HG03103 (cell line): ENCODE results near the gene ABCC8.

Experiments
- ATAC-seq: cut with Tn5 transposase; IDR thresholded peaks from one replicate; pipeline ENCODE4 v1.9.1; 2021; ENCODE audit warnings: low read depth; ENCODE audit not compliant: unreplicated experiment

ABCC8 gene

DNA sequence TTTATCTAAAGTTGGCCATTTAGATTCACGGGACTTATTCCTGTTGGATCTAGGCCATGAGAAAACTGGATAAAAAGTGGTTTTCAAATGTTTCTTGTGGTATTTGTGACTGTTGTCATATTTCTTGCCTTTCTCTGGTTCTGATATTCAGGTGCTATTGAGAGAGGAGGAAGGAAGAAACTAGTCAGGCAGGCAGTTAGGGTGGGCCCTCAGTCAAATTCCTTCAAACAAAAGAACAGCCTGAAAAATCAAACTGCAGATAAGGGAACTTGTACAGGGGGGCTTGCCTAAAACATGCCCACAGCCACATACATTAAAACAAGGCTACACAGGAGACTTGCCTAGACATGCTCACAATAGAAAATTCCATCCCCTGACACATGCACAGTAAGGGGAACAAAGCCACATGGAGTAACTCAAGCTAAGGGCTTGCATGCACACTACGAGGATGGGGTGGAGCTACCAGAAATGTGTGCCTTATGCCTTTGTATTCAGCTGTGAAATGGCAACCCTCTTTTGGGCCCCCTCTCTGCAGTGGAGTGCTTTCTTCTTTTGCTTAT, 106.9 kb downstream of the ABCC8 start:
- no peak for ATAC-seq

DNA sequence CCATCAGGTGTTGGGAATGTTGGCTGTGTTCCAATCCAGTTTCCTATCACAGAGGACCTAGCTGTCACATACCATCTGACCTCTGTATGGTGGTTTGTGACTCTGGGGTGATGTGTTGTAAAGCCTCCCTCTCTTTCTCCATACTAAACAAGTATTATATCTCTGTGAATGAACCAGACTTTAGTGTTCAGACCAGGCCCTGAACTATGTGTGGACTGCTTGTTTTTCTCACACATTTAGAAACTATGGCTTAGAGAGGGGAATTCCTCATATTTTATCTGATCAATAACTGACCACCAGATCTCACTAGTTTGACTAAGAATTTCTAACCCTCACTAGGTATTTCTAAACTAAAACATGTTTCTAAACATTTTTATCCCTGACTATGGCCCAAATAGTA, 107.6 kb downstream of the ABCC8 start:
- no peak for ATAC-seq

DNA sequence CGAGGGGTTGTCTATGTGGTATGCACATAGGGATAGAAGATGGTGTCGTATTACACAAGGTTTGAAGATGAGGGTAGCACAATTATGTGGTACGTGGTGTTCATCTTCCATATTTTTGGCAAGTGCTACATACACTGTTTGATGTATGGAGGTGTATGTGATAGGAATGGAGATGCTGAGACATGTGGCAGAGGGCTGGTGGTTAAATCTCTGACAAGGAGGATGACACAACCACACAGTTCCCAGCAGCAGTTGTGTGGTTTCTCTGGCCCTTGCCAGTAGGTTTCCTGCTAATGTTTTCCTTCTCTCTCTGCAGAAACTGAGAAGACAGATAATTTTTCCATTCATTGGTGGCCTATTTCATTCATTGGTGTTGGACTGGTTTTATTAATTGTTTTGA, 108.1 kb downstream of the ABCC8 start:
- no peak for ATAC-seq

DNA sequence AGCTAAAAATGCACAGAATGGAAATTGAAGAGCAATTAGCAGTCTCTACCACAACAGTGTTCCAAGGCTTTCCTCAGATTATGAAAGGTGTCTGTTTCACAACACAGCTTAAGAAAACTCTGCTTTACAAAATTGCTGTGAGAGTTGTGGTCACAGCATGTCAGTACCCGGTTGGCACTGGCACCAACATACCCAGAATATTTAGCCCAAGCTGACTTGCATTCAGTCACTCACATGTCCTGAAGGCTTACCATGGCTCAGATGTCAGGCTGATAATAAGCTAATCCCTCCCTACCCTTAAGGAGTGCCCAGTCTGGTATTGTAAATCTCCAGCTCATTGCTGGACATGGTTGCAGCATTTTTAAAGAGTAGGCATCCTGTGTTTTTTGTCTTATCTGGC, 110.2 kb downstream of the ABCC8 start:
- ATAC-seq = no peak

DNA sequence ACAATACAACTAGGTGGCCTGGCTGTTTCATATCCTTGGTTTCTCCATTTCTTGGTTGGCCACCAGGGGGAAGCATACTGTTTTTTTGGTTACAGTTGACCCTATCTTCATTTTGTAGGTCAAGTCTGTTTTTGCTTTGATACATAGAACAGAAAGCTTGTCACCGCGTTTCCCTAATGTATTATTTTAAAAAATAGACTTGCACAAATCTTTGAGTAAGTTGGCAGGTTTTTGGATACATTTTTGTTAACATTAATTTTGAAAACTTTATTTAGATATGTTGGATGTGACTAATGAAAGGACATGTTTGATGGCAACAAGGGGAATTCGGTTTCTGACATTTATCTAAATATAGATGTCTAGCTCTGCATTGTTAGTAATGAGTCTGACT, 122.0 kb downstream of the ABCC8 start:
- ATAC-seq = no peak

DNA sequence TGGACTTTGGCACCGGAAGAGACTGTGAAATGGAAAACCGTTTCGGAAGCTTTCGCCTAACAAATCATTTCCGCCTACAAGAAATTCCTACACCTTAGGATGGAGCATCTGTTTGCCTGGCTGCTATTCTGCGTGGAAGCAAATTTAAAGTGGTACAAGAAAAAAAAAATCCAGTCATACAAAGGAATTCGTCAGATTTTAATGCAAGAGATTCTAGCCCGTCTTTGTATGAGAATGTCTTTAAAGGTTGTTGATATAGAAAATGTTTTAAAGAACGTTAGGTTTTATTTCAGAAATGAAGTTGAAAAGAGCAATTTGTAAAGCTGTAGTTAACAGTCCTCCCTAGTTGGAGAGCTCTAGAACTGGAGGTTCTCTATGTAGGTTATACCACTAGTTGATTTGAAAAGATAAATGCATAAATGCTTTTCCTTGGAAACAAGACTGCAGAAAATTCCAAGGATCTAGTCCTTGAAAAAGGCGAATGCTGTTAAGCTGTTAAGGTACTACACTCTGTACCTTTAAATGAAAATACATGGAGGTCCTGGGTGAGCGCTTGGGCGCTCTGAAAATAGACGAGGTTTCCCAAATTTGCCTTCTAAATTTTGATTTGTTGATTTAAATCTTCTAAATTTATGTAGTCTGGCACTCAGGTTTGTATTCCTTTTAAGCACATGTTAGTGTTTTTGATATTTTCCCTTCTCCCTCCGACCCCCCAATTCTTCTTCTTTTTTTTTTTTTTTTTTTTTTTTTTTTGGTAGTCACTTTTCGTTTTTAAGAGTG, 122.6 kb downstream of the ABCC8 start:
- ATAC-seq = no peak

DNA sequence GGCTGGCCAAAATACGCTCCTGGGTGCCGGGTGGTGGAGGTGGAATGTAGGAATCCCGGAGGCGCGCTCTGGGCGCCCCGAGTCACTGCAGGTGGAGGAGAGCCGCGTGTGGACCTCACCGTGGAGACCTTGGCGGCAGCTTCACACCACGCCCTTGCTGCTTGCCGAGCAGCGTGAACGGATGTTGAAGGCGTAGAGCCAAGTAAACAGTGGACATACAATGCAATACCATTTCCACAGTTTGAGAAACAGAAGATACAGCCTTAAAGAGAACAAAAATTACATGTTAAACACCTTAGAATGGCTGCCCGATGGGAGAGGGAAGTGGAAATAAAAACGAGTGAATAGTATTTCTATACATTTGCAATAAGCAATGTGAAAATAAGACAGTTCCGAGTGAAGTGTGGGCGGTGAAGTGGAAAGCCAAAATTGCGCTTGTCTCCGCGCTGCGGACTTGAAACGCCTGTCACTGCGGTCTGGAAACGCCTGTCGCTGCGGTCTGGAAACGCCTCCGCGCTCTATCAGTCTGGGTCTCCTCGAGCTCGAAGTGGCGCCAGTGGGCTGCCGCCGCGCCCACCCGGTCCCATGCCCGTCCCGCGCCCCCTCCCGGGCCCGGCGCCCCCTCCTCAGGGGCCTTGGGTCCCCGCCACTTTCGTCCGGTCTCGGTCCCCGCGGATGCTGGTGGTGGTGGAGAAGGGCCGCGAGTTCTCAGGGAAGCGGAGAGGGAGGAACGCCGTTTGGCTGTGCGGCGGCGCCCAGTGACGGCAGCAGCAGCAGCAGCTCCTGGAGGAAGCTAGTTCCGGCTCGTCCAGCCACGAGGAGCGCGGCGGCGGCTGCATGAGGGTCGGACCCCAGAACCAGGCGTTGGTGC, 123.5 kb downstream of the ABCC8 start:
- ATAC-seq = no peak

DNA sequence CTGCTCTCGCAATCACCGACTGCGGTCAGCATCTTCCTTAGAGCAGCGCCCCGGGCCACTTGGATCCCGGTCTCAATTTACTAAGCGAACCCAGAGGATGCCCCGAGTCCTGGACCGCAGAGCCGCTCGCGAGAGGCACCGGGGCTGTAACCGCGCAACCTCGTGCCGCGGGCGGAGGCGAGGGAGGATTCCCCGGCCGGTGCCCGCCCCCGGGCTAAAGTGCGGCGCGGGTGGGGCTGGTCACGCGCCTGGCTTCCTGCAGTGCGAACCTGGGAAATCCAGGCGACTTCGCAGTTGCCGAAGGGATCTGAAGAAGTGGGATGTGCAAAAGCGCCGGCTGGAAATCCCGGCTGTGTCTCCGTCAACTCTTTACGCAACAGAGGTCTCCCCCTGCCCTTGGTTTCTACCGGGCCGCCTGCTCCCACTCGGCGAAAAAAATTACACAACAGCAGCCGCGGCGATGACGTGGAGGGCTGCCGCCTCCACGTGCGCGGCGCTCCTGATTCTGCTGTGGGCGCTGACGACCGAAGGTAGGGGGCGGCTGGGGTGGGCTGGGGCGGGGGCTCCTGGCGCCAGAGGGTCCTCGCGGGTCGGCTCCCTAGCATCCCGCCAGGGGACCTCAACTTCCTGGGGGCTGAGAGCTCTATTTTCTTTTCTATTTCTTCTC, 125.0 kb downstream of the ABCC8 start, which contains the start of gene NCR3LG1:
Gene NCR3LG1, plus strand, starts transcription at position 291 of the 667 bp plus-strand sequence. Its CDS starts 170 bp downstream, at position 461.
- ATAC-seq = no peak

DNA sequence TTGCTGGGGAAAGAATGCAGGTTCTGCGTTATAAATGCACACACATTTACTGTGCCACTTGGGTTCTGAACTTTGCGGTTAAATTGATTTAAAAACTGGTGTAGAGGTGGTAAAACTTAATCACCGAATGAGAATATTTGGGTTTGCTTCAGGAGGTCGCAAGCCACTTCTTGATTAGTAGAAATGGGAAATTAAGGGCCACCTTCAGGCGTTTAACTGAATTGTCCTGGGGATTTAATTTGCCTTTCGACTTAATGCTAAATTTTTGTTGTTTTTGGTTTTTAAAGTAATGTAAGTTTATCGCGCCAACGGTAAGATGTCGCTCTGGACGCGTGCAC, 125.5 kb downstream of the ABCC8 start:
- ATAC-seq = no peak

DNA sequence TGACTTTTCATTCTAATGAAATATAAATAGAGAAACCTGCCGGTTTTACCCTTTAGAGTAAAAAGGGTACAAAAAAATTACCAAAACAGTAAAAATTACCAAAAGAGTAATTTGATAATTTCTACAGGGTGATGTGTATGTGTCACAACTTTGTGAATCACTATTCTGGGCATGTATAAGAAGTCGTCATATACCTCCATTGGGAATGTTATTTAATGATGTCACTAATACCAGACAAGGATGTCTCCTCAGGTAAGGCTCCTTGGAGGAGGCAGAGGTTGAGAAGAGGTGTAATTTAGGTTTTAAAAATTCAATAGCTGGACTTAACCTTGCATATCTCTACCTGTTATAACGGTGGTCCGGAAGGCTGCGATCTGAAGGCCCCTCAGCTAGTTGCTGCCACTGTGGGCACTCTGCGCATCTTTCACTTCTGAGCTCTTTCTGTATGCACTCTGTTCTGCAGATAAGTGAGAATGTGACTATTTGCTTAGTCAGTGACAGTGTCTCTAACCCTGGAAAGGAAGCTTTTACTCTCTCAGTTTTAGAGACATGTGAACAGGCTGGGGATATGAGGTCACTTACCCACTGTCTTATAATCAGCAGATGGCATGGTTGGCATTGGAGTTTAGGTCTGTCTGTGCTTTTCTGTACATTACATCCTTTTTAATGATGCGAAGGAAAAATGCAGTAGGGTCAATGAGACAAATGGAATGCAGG, 126.0 kb downstream of the ABCC8 start:
- ATAC-seq = no peak

DNA sequence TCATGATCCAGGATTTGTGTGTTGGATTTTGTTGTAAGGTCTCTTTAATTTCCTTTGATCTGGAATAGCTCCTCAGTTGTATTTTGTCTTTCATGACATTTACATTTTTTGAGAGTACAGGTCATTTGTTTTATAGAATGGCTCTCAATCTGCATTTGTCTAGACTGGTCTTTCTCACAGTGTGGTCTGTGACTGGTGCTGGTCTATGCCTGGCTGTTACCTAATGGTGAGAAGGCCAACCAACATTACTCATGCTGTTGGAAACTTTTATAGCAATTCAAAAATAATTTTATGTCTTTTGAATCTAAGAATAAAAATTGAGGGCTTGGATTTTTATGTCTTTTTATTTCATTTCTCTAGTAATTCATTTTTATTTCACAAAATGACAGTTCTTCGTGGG, 129.0 kb downstream of the ABCC8 start:
- ATAC-seq = no peak

DNA sequence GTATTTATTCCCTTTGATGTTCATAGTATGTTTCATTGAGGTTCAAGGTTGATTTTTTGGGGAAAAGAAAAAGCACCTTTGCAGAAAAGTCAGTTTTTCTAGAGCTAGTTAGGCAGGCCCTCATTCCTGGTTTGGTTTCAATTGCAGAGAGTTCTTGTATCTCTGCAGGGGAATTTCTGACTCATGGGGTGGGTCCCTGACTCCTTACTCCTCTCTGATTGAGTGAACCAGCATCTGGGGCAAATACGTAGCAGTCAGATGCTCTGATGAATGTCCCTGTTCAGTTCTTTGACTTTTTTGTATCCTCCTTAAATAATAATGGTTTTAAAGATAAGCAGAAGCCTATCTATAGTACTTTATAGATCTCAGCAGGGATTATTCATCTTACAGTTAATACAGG, 132.7 kb downstream of the ABCC8 start:
- no peak for ATAC-seq

DNA sequence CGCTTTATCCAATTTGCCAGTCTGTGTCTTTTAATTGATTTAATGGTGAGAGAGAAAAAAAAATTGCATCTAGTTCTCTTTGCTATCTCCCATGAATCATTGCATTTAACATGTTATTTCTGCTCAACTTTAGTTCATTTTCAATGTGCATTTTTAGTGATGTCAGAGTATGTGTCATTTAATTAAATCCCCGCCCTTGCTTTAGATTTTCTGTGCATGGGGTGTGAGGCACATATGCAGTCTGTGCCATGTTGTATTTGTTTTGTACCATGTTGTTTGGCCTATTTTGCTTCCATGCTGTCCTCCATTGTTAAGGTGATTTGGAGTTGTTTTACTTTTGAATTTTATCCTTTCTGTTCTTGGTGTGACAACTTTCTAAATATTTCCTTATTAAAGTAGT, 133.4 kb downstream of the ABCC8 start:
- ATAC-seq = no peak
